ENCODE results near the gene PFDN1.
A peak's percentile ranks its signal among the peaks of the same experiment; 100 is the strongest.
"Not testable (repeated sequence)": the region's sequence is repeated elsewhere in the genome, so short reads cannot be mapped to it uniquely, and the experiment has no call there.

The PFDN1 gene, protein sequence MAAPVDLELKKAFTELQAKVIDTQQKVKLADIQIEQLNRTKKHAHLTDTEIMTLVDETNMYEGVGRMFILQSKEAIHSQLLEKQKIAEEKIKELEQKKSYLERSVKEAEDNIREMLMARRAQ

DNA sequence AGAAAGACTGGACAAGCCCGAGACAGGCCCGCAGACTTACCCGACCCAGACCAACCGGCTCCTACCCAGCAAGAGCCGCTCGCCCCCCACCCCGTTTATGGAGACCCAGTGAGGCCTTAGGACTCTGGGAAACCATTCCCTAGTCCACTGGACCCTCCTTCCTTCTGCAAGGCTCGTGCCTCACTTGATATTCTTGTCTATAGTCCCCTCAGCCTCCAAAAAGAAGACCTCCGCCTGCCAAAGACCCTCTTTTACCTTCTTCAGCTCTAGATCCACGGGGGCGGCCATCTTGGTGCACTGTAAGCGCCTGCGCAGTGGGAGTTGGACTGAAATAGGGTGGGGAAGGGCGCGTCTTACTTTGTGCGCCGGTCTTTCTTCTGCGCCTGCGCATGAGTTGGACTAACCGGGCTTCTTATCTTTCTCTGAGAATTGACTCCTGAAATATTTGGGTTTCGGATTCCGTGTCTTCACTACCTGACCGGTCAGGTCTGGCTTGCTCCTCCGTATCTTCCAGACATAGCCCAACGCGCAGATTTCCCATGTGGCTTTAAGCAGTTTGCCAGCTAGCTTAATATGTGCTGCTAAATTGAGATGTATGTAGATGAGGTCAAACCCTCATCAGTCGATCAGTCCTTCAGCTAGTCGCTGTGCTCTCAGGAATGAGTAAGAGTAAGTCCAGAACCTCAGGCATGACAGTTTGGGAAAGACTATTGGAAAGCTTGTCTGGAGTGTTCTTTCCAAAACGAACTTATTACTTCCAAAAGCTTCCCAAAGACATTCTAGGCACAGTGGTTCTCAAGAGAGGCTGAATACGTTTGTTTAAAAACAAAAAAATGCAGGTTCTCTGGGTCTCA, at the start of gene PFDN1:
TSS of gene PFDN1 (minus strand) at position 316 of the 854 bp plus-strand sequence. CDS start at position 288, 28 bp downstream.
- Histone ChIP-seq H3K36me3 (ENCODE audit: control insufficient read depth, insufficient read depth, low read length, severe bottlenecking) (peaks cover 8% of the 10 kb centered on the region), H3K27me3 (replicated peaks; ENCODE audit: control insufficient read depth, insufficient read depth, low read length) (no peaks in the 10 kb centered on the region), H3K9ac (ENCODE audit: low read length) (peak within 1 kb of the TSS; percentile 97), H3K4me1 (ENCODE audit: control insufficient read depth, insufficient read depth, low read length) (peaks cover 29% of the 10 kb centered on the region), H3K9me3 (ENCODE audit: control insufficient read depth, low read length) (no peaks in the 10 kb centered on the region), H3K4me3 (ENCODE audit: low read length) (peak within 1 kb of the TSS; percentile 98)
- DNase-seq (ENCODE audit: low read depth), result peak; percentile 99

DNA sequence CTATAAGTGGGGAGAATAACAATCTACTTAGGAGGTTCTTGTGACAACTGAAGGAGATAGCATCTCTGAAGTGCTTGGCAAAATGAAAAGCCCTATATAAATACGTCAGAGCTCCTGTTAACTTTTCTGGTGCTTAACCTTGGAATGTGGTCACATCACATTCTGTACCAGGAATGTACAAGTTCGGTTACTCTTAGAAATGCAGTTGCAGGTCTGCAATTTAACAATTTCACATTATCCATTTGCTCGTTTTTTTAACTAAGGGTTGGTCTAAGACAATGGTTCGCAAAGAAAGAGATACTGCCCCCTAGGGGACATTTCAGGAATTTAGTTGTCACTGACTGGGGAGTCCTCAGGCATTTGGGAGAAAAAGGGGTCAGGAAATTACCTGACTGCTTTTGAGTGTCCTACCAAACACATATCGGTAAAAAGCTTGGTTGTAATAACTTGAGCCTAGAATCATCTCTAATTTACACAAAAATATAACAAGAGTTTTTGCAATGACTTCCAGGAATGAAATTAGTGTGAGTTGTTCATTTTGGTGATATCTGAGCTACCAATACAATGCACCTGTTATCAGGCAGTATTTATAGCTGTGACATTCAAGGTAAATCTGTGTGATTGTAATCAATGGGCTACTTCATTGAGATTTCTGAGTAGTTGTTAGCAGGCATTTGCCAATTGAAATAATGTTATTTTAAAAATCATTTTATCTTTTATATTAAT, 48.9 kb upstream of the PFDN1 start:
- Histone ChIP-seq H3K9me3 (ENCODE audit: control insufficient read depth, low read length) (no peaks in the 10 kb centered on the region), H3K36me3 (ENCODE audit: control insufficient read depth, insufficient read depth, low read length, severe bottlenecking) (no peaks in the 10 kb centered on the region), H3K9ac (ENCODE audit: low read length) (no peak overlapping the region), H3K4me3 (ENCODE audit: low read length) (no peak overlapping the region), H3K4me1 (ENCODE audit: control insufficient read depth, insufficient read depth, low read length) (peaks cover 13% of the 10 kb centered on the region), H3K27me3 (replicated peaks; ENCODE audit: control insufficient read depth, insufficient read depth, low read length) (no peaks in the 10 kb centered on the region)
- peak; percentile 93 for DNase-seq (ENCODE audit: low read depth)

DNA sequence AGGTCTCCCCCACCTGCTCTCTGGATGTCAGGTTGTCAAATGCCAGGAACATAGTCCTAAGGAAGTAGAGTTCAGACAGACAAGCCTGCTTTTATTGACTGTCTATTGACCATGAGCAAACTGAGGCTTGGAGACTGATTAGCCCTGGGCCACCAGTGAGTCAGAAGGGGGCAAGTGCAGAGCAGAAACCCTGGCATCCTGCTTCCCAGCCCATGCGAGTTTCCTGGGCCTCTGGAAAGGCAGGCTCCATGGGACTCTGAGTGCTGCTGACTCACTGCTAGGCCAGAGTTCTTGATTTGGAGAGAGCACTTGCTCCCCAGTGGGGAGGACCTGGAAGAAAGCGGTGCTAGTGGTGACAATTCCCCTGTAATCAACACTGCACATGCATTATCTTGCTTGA, 46.3 kb upstream of the PFDN1 start:
- H3K9ac ChIP-seq (ENCODE audit: low read length), result no peak overlapping the region
- H3K4me3 ChIP-seq (ENCODE audit: low read length), result no peak overlapping the region
- H3K9me3 ChIP-seq (ENCODE audit: control insufficient read depth, low read length), result no peaks in the 10 kb centered on the region
- no peaks in the 10 kb centered on the region for H3K36me3 ChIP-seq (ENCODE audit: control insufficient read depth, insufficient read depth, low read length, severe bottlenecking)
- H3K27me3 ChIP-seq (replicated peaks; ENCODE audit: control insufficient read depth, insufficient read depth, low read length), result no peaks in the 10 kb centered on the region
- DNase-seq (ENCODE audit: low read depth), result peak; percentile 21
- H3K4me1 ChIP-seq (ENCODE audit: control insufficient read depth, insufficient read depth, low read length), result peaks cover 23% of the 10 kb centered on the region

DNA sequence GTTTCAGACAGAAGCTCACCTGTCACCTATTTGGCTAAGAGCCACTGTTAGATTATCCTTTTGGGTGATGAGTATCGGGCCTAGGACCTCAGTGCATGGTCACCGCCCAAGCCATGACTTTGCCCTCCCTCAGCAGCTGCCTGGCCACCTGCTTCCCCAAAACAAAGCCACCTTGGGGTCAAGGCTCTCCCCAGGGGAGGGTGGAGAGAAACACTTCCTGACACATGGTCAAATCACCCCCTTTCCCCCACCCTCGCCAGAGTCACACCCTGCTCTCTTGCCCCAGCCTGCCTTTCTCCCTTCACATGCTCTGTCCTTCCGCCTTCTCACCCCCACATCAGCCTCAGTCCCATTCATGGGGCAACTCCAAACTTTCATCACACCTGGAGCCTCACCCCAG, 45.2 kb upstream of the PFDN1 start:
- Histone ChIP-seq H3K9me3 (ENCODE audit: control insufficient read depth, low read length) (no peaks in the 10 kb centered on the region), H3K4me1 (ENCODE audit: control insufficient read depth, insufficient read depth, low read length) (peaks cover 23% of the 10 kb centered on the region), H3K9ac (ENCODE audit: low read length) (no peak overlapping the region), H3K36me3 (ENCODE audit: control insufficient read depth, insufficient read depth, low read length, severe bottlenecking) (no peaks in the 10 kb centered on the region), H3K4me3 (ENCODE audit: low read length) (no peak overlapping the region), H3K27me3 (replicated peaks; ENCODE audit: control insufficient read depth, insufficient read depth, low read length) (no peaks in the 10 kb centered on the region)
- no peak for DNase-seq (ENCODE audit: low read depth)

DNA sequence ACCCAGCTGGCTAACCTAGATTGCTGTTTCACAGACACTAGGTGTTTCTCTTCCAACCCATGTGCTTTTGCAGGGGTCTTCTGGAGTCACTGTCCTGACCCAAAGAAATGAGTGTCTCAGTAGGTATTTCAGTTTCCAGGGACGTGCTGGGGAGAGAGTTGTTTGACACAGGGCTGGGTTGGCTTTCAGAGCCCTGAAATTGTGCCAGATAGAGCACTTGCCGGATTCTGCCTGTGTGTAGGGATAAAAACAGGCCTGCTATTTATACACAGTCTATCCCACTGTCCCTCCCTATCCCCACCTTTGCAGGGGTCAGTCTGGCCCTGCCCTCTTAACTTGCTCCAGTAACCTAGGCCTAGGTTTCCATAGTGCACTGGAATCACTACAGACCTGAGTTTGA, 44.5 kb upstream of the PFDN1 start:
- no peaks in the 10 kb centered on the region for H3K36me3 ChIP-seq (ENCODE audit: control insufficient read depth, insufficient read depth, low read length, severe bottlenecking)
- H3K9ac ChIP-seq (ENCODE audit: low read length), result no peak overlapping the region
- H3K4me1 ChIP-seq (ENCODE audit: control insufficient read depth, insufficient read depth, low read length), result peaks cover 23% of the 10 kb centered on the region
- H3K9me3 ChIP-seq (ENCODE audit: control insufficient read depth, low read length), result no peaks in the 10 kb centered on the region
- H3K27me3 ChIP-seq (replicated peaks; ENCODE audit: control insufficient read depth, insufficient read depth, low read length), result no peaks in the 10 kb centered on the region
- no peak for DNase-seq (ENCODE audit: low read depth)
- no peak overlapping the region for H3K4me3 ChIP-seq (ENCODE audit: low read length)

DNA sequence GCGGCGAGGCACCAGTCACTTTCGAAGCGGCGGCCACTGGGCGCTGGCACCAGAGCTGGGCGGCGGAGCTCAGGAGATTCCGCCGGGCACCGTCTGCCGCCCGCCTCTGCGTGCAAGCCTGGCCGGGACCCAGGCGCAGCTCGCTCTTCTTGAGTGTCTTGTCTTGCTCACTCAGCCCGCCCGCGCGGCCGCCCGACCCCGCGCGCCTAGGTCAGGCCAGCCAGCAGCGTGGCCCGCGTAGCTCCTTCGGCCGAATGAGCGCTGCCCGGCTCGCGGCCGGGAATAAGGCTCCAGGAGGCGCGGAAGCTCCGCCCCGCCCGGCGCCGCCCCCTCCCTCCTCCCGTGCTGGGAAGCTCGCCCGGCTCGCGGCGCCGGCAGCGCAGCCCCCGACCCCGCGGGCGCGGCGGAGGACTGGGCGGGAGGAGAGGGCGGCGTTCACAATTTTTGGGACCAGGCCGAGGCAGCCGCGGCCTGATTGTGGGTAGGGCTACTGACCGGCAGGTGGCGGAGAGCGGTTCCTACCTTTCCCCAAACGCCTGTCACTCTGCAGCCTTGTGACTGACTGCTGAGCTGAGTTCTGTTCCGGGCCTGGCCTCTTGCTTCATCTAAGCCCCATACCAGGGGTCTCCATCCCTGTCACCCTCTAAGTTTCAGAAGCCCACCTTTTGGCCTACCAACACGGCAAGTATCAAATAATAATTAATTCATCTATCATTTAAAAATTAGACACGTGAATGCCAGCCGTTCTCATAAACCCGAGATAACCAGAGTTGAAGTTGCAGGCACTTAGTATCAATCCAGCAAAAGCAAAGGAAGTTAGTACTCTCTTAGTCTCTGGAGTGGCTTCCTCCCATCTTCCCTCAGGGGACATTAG, 43.7 kb upstream of the PFDN1 start, which contains the start of gene HBEGF:
TSS of gene HBEGF (minus strand) at position 256 of the 874 bp plus-strand sequence. CDS start 275 bp downstream, outside the sequence.
- no peaks in the 10 kb centered on the region for H3K36me3 ChIP-seq (ENCODE audit: control insufficient read depth, insufficient read depth, low read length, severe bottlenecking)
- H3K9me3 ChIP-seq (ENCODE audit: control insufficient read depth, low read length), result no peaks in the 10 kb centered on the region
- no peaks in the 10 kb centered on the region for H3K27me3 ChIP-seq (replicated peaks; ENCODE audit: control insufficient read depth, insufficient read depth, low read length)
- H3K4me3 ChIP-seq (ENCODE audit: low read length), result peak within 1 kb of the TSS; percentile 82
- peak within 1 kb of the TSS; percentile 73 for H3K9ac ChIP-seq (ENCODE audit: low read length)
- peak; percentile 91 for DNase-seq (ENCODE audit: low read depth)
- H3K4me1 ChIP-seq (ENCODE audit: control insufficient read depth, insufficient read depth, low read length), result peaks cover 23% of the 10 kb centered on the region

DNA sequence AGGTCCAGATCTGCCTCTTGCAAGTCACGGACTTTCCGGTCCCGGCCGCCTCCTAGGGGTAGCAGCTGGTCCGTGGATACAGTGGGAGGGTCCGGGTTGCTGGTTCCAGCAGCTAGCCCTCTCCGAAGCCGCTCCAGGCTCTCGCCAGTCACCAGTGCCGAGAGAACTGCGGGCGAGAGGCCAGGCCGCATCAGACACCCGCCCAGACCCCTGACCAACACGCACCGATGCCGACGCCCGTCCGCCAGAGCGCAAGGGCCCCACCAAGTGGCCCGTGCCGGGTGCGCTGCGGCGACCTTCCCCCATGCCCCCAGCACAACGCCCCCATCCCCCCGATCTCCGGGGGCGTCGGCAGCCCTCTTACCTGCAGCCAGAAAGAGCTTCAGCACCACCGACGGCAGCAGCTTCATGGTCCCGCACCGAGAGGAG, 43.0 kb upstream of the PFDN1 start:
- peak overlapping the region; percentile 73 for H3K9ac ChIP-seq (ENCODE audit: low read length)
- H3K4me3 ChIP-seq (ENCODE audit: low read length), result peak overlapping the region; percentile 82
- peak; percentile 67 for DNase-seq (ENCODE audit: low read depth)

DNA sequence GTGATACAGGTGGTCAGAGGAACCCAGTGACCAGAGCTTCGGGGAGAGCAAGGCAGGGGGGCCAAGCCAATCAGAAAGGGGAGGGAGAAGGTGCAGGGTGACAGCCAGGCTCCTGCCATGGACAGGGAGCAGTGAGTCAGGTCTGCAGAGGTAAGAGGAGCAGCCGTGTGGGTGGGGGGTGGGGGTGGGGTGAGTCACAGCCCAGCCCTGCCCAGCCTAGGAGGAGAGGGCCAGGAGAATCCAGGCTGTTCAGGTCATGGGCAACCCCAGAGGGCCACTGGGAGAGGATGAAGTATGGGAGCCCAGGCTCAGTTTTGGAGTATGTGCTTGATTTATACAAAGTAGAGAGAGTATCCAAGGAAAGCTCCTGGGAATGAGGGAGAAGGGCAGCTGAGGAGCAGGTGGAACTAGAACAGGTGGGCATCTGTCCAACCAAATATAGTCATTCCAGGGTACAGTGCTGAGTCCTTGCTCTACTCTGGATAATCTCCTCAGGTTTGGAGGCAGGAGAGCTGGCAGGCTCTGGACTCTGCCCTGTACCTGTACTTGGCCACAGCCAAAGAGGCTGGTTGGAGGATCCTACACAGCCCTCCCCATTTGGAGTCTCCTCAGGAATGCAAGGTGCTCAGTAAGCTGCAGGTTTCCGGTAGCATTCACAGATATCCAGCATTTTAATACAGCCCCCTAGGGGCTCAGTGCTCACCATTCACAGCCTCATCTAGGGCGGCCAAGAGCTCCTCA, 42.0 kb upstream of the PFDN1 start:
- no peaks in the 10 kb centered on the region for H3K36me3 ChIP-seq (ENCODE audit: control insufficient read depth, insufficient read depth, low read length, severe bottlenecking)
- H3K4me1 ChIP-seq (ENCODE audit: control insufficient read depth, insufficient read depth, low read length), result peaks cover 23% of the 10 kb centered on the region
- H3K4me3 ChIP-seq (ENCODE audit: low read length), result peak overlapping the region; percentile 82
- no peaks in the 10 kb centered on the region for H3K9me3 ChIP-seq (ENCODE audit: control insufficient read depth, low read length)
- no peaks in the 10 kb centered on the region for H3K27me3 ChIP-seq (replicated peaks; ENCODE audit: control insufficient read depth, insufficient read depth, low read length)
- H3K9ac ChIP-seq (ENCODE audit: low read length), result no peak overlapping the region
- DNase-seq (ENCODE audit: low read depth), result no peak

More for the DNA sequence above, 43.0 kb upstream of the PFDN1 start:
- Histone ChIP-seq H3K9me3 (ENCODE audit: control insufficient read depth, low read length) (no peaks in the 10 kb centered on the region), H3K36me3 (ENCODE audit: control insufficient read depth, insufficient read depth, low read length, severe bottlenecking) (no peaks in the 10 kb centered on the region), H3K4me1 (ENCODE audit: control insufficient read depth, insufficient read depth, low read length) (peaks cover 23% of the 10 kb centered on the region), H3K27me3 (replicated peaks; ENCODE audit: control insufficient read depth, insufficient read depth, low read length) (no peaks in the 10 kb centered on the region)

DNA sequence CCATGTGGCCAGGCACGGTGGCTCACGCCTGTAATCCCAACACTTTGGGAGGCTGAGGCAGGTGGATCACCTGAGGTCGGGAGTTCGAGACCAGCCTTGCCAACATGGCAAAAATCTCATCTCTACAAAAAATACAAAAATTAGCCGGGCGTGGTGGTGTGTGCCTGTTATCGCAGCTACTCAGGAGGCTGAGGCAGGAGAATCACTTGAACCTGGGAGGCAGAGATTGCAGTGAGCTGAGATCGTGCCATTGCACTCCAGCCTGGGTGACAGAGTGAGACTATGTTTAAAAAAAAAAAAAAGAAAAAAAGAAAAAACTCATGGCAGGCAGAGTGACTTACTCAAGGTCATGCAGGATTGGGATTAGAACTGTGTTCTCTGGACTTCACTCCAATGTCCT, 40.9 kb upstream of the PFDN1 start:
- H3K9me3 ChIP-seq (ENCODE audit: control insufficient read depth, low read length); H3K27me3 ChIP-seq (replicated peaks; ENCODE audit: control insufficient read depth, insufficient read depth, low read length); DNase-seq (ENCODE audit: low read depth); H3K4me3 ChIP-seq (ENCODE audit: low read length); H3K9ac ChIP-seq (ENCODE audit: low read length); H3K36me3 ChIP-seq (ENCODE audit: control insufficient read depth, insufficient read depth, low read length, severe bottlenecking): not testable (repeated sequence)
- H3K4me1 ChIP-seq (ENCODE audit: control insufficient read depth, insufficient read depth, low read length), result peaks cover 20% of the 10 kb centered on the region

DNA sequence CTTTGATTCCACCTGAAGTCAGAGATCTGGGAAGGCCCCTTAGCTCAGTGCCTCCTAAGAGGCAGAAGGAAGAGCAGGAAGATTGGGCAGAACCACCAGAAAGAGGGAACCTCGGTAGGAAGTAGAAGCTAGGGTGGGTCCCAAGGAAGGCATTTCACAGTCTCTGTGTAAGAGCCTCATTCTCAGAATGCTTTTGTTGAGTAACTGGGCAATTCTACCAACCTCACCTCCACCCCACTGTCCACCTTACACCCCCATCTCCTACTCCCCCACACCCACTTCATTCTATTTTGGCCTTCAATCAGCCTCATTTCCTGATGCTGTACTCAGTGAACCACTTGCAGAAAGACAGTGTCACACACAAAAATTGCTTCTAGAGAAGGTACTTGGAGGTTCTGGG, 40.0 kb upstream of the PFDN1 start:
- no peaks in the 10 kb centered on the region for H3K27me3 ChIP-seq (replicated peaks; ENCODE audit: control insufficient read depth, insufficient read depth, low read length)
- H3K9ac ChIP-seq (ENCODE audit: low read length), result no peak overlapping the region
- no peaks in the 10 kb centered on the region for H3K36me3 ChIP-seq (ENCODE audit: control insufficient read depth, insufficient read depth, low read length, severe bottlenecking)
- H3K9me3 ChIP-seq (ENCODE audit: control insufficient read depth, low read length), result no peaks in the 10 kb centered on the region
- no peak overlapping the region for H3K4me3 ChIP-seq (ENCODE audit: low read length)
- peaks cover 29% of the 10 kb centered on the region for H3K4me1 ChIP-seq (ENCODE audit: control insufficient read depth, insufficient read depth, low read length)
- DNase-seq (ENCODE audit: low read depth), result no peak

Measured in adipocyte (in vitro differentiated cells).